ENCODE results near the gene DMBX1.

DMBX1 gene

DNA sequence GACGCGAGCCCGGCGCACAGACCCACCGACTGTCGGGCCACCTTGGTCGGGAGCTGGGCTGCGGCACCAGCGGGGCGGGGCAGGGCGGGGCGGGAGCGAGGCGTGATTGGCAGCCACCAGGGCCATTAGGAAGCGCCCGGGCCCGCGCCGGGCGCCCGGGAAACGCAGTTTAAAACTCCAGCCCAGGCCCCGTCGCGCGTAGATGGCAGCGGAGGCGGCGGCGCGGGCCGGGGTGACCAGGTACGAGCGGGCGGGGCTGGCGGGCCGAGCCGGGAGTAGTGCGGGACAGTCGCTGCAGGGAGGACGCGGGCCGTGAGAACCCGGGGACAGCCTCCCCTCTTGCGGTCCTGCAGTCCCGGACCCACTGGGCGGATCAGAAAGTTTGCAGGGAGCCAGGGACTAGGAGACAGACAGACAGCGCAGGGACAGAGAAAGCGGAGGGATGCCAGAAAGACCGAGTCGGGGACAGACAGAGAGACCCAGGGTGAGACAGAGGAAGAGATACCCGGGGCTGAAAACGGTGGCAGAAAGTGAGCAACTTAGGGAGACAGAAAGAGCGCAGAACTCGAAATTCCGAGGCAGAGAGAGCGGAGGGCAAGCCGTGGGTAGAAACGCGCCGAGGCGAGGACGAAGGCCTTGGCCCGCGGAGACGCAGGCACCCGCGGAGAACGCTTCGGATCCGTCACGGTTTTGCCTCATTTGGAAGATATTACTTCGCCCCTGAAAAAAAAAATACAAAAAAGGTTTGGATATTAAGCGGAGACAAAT lies at the start of gene DMBX1:
Gene DMBX1 (plus strand): TSS at position 199 of the 768 bp plus-strand sequence. CDS start 17,175 bp downstream, outside the sequence.
- no peak for DNase-seq

DNA sequence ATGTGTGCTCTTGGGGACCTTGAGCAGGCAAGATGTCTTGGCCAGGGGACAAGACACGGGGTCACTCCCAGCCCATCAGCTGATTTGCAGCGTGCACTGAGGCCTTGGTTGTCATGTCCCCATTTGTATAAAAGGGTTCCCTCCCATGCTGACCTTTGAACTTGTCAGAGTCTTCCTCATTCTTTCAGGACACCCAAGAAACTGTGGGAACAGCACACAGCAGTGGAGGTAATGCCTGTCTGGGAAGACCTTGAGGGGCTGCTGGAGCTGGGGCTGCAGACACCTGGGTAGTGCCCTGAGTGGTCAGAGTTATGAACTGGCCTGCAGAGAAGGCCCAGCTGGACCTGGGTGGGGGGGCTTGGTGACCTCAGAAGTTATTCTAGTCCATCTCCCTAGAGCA lies 49.2 kb upstream of the DMBX1 start:
- no peak for DNase-seq

- peak; percentile 31 for DNase-seq
These were observed 47.1 kb upstream of the DMBX1 start for GRCh38 chr1:46442317-46443161.

DNA sequence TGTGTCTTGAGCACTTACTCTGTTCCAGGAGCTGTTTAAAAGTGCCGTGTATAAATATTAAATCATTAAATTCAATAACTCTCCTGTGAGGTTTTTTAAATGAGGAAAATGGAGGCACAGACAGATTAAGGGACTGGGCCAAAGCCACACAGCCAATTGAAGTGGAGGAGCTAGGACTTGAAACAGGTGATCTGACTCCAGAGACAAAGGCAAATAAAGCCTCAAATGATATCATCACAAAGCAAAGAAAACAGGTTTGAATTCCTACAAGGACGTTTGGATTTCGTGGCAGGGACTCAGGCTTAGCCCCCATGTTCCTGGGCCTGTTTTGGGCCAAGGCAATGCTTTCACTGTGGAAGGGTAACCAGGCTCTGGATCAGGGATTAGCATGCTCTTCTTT lies 45.2 kb upstream of the DMBX1 start:
- no peak for DNase-seq

DNA sequence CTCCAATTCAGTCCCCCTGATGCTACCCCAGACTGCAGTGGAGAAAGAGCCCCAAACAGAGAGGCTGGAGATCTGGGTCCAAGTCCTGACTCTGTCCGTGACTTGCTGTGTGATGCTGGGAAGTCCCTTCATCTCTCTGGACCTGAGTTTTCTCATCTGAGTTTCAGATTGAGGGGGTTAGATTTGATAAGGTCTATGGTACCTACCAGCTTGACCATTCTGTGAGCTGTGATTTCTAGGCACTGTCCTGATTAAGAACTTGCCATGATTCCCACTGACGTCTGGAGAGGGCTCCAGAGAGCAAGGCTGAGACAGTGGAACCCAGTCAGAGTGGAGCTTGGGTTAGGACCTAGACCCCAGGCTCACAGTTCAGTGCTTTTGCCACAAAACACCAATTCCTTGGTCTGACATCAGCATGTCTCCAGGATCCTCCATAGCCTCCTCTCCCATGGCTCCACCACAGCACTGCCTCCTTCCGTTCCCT lies 43.8 kb upstream of the DMBX1 start:
- no peak for DNase-seq

- DNase-seq, result peak; percentile 32
These were observed 42.8 kb upstream of the DMBX1 start for GRCh38 chr1:46446646-46447498.

DNA sequence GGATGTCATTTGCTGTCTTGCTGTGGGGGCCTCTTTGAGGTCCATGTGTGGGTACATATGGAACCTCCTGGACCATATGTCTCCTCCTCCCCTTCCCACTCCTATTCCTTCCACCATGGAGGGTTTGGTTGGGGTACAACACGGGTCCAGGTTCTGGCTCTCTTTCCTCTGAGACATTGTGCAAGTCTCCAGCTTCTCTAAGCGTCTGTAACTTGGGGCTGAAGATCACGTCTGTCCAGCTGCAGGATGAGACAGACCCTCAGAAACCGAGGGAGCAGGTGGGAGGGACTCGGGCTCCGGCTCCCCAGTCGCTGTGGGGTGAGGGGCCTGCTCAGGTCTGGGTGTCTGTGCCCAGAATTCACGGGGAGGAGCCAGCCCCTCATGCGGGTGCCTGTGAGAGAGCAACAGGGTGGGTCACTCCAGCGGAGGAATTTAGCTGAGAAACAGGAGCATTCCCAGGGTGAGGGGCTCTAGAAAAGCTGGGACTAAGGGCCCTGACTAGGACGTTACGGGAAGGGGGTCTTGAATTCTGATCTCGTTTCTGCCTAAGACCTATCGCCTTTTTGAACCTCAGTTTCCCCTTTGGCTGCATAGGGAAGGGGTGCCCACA lies 42.0 kb upstream of the DMBX1 start:
- DNase-seq, result no peak

- DNase-seq, result no peak
These were observed 41.3 kb upstream of the DMBX1 start for GRCh38 chr1:46448109-46448911.

GRCh38 chr1:46449223-46450159 lies 40.1 kb upstream of the DMBX1 start:
- DNase-seq, result no peak

- no peak for DNase-seq
These were observed 39.5 kb upstream of the DMBX1 start for GRCh38 chr1:46450160-46450517.

GRCh38 chr1:46451948-46452930 lies 37.4 kb upstream of the DMBX1 start:
- no peak for DNase-seq

DNA sequence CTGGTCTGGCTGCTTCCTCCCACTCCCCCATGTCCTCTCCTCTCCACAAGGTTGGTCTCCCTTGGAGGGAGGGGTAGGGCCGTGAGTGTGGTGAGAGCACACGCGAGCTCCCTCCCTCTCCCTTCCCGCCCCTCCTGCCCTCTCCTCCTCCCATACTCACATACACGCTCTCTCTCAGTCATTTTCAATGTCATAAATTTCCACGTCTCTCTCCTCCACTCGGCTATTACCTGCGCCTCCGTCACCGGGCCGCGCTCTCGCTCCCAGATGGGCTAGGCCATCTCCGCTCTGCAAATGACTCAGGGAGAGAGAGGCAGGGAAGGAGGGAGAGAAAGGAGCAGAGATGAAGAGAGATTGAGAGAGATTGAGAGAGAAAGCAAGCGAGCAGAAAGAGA lies 36.7 kb upstream of the DMBX1 start:
- no peak for DNase-seq

GRCh38 chr1:46453449-46453848 lies 36.2 kb upstream of the DMBX1 start:
- no peak for DNase-seq

DNA sequence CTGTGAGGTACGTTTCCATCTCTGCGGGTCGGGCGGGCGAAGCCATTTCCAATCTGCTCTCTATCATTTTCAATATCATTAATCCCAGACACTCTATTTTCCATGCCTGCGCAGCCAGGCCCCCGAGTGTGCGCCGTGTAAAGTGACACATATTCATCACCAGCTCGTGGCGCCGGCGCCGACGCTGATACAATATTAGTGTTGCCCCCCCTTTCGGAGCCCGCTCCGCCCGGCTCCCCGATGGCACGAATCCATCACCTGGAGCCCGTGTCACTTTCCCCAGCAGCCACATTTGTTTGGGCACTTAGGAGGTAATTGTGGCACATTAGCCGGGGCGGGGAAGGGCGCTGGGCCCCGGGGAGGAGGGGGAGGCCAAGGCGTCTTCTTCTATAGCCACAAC lies 33.7 kb upstream of the DMBX1 start:
- no peak for DNase-seq

- DNase-seq, result no peak
These were observed 33.1 kb upstream of the DMBX1 start for GRCh38 chr1:46456411-46456963.

- DNase-seq, result no peak
These were observed 32.5 kb upstream of the DMBX1 start for GRCh38 chr1:46457178-46457577.

- DNase-seq, result no peak
These were observed 31.4 kb upstream of the DMBX1 start for GRCh38 chr1:46458190-46458589.

GRCh38 chr1:46458846-46459245 lies 30.8 kb upstream of the DMBX1 start:
- DNase-seq, result no peak

DNA sequence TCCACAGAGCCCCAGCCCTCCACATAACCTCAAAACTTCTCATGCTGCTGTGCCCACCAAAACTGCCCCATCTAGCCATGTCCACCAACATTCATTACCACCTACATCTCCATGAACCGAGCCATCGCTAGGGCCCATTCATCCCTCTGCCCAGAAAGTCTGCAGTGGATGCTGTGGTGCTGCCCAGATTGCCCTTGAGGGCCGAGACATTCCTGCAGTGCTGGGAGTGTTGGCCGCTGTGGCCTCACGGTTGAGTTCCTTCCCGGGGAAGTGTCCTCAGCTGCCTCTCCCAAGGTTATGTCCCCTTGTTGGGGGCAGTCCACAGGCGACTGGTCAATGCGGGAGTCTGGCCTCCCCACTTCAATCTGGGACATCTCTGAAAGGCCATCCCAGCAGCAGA lies 30.3 kb upstream of the DMBX1 start:
- no peak for DNase-seq

Data from KG1 (cell line).